HG03025 (cell line): ENCODE data around the gene LRRC74A.

ENCODE experiments used
- ATAC-seq: cut with Tn5 transposase; IDR thresholded peaks from one replicate; pipeline ENCODE4 v1.9.1; 2021; ENCODE audit warnings: mild to moderate bottlenecking, moderate library complexity; ENCODE audit not compliant: unreplicated experiment, low FRiP score

The LRRC74A gene

DNA sequence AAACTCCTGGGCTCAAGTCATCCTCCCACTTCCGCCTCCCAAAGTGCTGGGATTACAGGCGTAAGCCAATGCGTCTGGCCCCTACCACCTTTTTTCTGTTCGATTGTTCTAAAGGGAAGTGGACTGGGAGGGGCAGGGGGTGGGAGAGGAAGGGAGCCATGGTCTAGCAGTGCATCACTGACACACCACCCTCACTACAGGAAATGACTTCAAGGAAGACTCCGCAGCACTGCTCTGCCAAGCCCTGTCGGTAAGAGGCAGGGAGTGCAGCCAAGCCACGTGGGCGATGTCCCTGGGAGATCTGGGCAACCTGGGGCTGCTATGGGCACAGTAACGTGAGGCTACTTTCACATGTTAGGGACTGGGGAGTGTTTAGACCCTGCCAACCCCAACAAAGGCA, 18.0 kb downstream of the LRRC74A start:
- no peak for ATAC-seq

DNA sequence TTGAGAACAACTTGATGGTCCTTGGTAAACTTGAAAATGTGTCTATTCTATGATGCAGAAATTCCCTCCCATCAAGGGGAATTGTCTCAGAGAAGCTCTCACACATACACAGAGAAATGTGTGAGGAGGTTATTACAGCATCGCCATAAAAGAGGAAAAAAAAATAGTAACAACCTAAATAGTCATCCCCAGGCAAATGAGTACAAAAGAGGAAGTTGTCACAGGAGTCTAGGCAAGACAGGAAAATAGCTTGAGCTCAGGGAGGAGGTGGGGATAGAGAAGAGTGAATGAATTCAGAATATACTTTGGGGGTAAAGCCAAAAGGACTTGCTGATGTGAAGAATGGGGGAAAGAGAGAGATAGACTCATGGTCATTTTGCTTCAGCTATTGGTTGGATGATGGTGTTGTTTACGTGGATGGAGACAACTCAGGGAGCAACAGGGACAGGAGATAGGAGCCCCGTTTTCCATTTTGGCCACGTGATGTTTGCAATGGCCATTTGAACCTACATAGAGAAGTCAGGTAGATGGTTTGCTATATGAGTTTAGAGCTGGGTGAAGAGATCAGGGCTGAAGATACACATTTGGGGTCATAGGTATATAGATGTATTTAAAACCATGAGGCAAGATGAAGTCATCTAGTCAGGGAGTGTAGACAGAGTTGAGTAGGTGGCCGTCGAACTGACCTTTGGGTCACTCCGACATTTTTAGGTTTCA, 20.3 kb downstream of the LRRC74A start:
- no peak for ATAC-seq

DNA sequence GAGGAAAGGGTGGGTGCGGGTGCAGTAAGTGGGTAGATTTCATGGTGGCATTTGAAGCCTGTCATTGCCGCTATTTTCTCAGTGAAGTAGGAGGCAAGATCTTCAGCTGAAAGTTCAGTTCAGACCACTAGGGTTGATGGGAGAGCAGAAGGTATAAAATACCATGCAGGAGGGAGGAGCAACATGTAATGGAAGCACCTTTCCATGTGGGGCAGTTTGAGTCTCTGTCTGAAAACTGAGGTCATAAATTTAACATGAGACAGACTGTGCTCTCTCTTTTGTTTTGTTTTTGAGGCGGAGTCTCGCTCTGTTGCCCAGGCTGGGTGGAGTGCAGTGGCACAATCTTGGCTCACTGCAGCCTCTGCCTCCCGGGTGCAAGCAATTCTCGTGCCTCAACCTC, 22.7 kb downstream of the LRRC74A start:
- ATAC-seq: no peak

DNA sequence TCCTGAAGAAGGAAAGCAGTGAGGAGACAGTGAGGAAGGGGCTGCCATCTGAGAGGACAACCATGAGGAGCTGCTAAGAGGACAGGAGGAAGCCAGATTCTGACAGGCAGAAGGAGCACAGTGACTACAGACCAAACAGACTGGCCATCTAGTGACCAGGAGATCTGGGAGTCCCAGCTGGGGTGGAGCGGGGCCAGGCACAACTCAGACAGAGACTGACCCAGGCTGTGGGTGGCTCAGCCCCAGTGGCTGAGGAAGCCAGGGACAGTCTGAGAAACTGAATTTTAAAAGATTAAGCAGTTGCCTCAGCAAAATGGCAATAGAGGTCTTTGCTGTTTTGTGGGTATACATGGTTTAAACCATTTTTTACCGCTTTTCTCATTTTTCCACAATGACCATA, 28.9 kb downstream of the LRRC74A start:
- no peak for ATAC-seq

DNA sequence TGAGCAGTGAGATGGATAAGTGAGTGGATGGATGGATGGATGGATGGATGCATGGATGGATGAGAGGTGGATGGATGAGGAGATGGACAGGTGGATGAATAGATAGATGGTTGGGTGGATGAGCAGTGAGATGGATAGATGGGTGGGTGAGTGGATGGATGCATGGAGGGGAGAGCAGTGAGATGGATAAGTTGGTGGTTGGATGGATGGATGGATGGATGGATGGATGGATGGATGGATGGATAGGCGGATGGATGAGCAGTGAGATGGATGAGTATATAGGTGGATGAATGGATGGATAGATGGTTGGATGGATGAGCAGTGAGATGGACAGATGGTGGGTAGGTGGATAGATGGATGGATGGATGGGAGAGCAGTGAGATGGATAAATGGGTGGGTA, 30.6 kb downstream of the LRRC74A start:
- no peak for ATAC-seq

DNA sequence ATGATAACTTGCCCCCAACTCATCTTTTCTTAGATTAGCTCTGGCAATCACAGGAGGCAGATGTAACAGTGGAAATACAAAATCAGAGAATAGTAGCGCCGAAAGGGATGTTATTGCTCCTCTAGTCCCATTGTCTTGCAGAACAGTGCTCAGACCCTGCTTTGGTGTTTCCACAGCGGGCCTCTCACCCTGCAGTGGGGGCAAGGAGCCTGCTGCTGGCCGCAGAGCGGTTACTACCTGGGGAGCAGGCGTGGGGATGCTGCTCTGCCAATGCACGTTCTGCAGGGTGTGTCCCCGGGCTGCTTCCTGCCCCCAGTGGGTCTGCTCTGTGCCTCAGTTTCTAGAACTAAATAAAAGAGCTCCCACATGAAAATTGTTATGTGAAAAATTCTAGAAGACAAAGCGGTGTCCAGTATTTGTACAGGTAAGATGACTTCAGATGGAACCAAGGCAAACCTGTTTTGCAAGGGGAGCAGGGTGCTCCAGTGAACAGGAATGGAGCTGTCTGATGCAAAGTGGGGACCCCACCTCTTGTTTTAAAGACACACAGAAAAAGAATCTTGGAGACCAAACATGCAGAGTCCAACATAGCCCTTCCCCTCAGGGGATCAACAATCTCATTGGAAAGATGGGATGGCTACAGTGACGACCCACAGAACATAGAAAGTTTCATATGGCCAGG, 35.5 kb downstream of the LRRC74A start:
- no peak for ATAC-seq

DNA sequence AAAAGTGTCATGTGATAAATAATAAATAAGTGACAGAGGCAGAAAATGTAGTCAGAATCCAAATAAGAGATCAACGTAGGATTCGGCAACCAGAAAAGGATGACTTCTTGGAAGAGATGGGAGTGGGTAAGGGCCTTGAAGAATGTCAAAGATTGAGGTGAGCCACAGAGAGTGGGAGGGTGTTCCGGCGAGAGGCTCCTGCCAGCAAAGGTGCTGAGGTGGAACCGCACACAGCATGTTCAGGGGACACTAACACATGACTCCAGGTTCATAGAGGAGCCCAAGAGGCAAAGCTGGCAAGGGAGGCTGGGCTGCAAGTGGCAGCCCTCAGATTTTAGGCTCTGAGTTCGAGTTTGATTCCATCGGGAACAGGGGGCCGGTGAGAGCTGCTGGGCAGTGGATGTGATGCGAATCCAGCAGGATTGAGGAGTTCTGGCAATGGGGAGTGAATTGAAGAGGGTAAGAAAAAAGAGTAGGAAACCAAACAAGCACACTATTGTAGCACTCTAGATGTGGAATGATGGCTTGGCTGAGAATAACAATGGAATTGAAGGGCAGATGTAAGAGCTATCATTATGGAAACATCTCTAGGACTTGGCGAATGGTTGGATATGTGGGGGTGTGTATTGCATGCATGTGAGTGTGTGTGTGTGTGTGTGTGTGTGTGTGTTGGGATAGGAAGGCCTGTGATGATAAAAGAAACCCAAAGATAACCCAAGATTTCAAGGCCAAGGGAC, 36.5 kb downstream of the LRRC74A start:
- ATAC-seq: no peak

DNA sequence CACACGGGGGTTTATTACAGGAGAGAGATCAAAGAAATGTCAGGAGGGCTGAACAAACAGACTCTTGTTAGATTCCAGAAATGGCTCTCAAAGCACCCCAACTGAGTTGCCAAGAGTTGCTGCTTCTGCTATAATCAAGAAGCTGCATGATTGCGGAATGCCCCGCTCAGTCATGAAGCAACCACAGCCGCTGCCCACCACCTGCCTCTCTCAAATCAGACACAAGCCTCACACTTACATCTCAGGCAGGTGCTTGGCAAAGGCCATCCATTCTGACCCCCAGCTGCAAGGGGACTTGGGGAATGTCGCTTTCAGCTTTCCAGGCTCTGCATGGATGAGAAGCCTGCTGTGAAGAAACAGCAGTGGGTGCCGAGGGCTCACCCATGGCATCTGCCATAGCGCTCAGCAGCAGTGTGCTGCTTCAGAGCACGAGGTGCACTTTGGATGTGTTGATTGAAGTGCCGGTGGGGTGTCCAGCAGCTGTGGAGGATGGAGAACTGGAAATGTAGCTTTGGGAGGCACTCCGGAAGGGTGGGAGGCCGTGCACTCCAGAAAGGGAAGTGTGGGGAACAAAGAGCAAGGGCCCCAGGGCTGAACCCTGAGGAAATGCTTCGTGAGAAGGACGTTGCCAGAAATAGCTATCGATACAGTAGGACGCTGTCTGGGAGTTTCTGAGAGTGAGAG, 37.7 kb downstream of the LRRC74A start:
- ATAC-seq: no peak

DNA sequence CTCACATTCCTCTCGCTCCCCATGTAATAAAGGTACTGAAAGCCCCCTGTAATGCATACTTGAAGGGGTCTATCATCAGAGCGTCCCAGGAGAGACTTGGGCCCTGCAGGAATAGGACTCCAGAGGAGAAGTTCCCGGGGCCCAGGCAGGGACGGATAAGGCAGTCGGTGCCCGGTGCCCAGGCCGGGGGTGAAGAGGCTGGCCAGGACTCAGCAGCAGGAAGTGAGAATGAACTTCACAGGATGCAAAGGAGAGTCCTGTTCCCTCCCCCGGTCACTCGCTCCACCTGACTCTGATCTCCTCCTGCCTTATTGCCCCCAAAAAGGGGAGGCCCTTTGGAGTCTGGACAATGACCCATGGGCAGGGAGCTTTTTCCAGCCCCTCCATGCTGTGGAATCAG, 40.2 kb downstream of the LRRC74A start:
- ATAC-seq: no peak

DNA sequence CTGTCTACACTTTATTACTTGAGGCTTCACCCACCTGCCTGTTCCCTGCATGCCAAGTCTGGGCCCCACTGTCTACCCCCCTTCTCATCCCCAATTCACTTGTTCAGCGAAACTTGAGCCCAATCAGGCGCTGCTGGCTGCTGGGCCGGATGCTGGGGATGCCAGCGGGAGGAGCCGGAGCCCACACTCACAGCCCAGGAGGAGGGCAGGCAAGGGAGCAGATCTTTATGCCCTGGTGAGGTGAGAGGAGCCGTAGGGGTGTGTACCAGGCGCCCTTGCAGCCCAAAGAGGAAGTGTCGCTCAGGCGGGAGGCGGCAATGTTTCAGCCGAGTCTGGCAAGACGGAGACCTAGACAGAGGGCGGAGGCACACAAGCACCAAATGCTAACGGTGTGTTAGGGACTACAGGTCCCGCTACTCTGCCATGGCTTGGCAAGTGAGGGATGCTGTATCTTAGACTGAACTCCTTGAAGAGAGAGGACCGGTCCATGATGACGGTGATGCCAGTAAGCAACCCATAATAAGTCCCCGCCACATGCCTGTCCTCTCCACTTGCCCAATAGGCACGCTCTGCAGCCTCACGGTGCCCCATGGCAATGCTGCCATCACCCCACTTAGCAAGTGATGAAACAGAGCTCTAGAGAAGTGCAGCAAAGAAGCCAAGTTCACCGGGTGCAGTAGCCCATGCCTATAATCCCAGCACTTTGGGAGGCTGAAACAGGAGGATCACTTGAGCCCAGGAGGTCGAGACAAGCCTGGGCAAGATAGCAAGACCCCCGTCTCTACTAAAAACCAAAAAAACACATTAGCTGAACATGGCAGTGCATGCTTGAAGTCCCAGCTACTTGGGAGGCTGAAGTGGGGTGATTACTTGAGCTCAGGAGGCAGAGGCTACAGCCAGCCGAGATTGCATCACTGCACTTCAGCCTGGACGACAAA, 41.6 kb downstream of the LRRC74A start:
- no peak for ATAC-seq

DNA sequence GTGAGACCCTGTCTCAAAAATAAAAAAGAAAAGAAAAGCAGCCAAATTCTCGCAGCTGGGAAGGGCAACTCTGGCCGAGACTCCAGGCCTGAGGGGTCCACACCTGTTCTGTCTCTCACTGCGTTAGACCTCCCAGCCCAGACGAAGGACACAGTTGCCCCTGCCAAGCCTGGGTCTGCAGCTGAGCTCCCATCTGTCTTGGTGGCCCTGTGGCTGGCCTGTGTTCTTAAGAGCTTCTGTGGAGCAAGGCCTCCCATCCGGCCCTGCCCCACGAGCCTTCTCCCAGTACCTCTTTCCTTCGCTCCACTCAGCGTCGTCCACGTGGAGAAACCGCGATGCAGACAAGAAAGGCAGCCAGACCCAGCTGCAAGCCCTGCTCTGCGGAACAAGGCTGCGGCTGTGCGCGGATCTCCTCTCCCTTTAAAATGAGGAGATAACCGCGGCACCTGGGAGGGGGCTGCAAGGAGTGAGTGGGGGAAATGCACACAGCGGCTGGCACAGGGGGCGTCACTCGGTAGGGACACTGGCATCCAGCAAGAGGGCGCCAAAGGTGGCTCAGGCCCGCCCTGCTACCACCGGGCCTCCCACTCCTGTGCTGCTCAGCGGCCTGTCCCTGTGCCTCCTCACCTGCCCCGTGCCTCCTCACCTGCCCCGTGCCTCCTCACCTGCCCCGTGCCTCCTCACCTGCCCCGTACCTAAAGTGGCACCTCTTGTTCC, 42.4 kb downstream of the LRRC74A start:
- no peak for ATAC-seq

DNA sequence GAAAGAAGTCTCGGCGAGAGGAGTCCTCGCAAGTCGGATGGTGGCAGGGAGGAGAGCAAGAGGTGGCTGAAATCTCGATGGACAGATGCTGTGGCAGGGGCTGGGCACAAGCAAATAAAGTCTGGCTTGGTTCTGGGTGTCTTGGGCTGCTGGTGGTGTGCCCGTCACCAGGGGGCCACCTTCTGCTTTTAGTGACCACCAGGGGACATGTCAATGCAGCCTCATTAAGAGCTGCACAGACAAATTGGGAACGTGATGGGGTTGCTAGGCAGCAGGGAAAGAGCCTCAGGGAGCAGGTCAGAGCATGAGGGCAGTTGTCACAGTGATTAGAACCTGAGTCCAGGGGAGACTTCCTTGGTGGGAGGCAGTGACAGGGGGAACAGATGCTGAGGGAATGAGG, 44.0 kb downstream of the LRRC74A start:
- no peak for ATAC-seq

DNA sequence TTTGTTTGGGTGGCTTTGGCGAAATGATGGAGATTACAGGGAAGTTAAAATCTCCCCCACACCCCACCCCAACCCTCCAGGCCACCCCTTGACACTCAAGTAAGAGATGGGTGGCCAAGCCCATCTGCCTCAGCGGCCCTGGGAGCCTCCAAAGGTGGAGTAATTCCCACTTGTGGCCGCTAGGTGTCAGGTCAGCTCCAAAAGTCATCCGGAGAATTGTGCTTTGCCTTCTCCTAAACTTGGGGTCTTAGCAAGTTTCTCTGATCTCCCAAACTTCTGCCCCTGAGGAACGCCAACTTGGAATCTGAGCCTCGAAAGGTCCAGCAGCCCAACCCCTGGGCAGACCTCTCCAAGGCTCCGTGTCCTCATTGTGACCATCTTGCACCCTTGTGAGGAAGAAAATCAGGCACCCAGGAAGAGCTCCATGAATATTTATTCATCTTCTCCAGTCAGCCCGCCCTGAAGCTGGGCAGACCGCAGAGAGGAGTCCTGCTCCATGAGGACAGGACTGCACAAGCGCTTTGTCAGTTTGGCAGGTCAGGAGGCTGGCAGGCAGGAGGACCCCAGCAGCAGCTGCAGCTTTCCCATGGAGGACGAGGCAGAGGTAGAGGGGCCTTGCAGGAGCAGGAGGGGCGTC, 46.7 kb downstream of the LRRC74A start:
- no peak for ATAC-seq

DNA sequence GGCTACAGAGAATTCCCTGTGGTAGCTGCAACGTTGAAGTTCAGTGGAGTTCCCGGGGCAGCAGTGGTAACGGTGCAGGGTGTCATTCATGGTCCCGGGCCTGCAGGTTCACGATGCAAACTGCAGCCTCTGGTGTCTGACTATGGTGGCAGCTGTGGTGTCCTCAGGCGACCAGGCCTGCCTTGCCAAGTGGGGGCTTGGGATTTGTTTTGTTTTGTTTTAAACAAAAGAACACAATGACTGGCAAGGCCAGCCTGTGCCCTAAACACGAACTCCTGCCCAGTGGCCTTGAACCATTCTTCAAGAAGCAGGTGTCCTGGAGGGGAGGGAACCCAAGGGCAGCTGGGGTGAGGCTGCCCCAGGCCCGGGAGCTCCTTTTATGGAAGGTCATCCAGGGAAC, 48.5 kb downstream of the LRRC74A start:
- no peak for ATAC-seq

DNA sequence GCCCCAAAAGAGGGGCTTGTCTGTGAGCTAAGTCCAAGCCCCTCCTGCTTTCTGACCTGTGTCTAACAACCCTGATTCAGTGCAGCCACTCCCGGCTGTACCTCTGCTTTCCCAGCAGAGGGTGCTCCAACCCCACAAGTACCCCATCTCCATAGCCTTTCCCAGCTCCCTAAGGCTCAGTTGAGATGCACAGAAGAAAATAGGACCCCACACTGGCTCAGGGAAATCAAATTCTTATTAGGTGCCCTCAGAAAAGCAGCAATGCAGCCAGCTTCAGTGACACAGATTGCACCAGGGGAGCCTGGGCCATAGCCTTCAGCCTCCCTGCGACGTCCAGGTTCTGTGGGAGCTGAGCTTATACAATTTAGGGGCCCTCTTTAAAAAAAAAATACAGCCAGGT, 49.9 kb downstream of the LRRC74A start:
- no peak for ATAC-seq

DNA sequence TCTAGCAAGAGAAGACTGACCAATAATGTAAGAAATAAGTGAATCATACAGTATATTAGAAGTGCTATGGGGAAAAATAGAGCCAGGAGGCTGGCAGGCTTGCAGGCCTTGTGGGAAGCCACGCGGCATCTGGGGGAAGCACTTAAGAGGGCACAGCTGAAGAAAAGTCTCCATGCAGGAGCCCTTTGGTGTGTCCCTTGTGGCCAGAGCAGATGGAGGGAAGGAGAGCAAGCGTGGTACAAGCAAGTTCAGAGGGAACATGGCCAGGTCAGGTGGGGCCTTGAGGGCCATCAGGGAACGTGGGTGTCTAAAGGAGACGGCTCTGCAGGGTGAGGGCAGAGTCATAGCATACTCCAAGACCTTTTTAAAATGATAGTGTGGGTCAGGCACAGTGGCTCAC, 51.7 kb downstream of the LRRC74A start:
- no peak for ATAC-seq

DNA sequence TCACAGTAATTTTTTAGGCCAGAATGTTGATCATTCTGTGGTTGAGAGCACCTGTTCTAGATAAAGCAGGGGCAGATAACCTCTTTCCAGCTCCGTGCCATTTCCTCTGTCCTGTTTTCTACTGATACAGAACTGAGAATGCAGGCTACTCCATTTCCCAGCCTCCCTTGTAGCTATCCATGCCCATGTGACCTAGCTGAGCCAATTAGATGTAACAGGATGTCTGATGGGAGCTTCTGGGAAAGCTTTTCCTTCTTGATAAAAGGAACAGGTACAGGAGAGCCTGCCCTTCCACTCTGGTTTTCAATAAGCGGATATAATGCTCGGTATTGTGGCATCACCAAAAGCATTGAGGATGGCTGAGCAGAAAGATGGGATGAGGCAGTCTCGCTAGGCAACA, 54.2 kb downstream of the LRRC74A start:
- no peak for ATAC-seq

DNA sequence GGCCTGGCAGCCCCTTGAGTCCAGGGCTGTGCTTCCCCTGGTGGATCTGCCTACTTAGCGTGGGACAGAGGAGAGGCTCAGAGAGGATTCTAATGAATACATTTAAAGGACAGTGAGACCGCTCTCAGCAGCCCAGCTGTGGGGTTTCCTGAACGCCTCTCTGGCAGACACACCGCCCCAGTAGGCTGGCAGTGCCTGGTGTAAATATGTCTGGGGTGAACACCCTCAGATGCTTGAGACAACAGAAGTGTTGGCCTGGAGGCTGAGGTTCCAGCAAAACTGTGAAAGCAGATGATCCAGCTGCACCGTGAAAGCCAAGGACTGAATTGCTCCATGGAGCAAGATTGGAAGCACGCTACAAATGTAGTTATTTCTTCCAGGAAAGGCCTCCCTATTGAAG, 55.1 kb downstream of the LRRC74A start:
- ATAC-seq: no peak

DNA sequence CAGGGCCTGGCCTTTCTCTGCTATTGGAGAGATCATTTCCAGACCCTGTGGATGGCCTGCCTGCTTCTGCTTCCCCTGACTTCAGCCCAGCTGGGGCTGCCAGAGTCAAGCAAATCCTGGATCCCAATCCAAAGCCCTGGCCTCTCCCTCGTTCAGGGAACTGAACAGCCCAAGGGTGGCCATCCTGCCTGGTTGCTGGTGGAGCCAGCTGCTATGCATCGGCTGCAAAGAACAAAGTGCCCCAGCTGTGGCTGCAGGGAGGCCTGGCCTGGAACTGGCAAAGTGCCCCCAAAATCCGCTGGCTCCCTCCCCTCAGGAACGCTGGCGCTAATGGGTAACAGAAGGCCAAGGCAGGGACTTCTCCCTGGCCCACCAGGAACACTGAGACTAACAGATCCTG, 56.4 kb downstream of the LRRC74A start:
- no peak for ATAC-seq
